Osteoblast (primary cell): Measurements from ENCODE around the gene RAPGEFL1. TPM values are rescaled to one million over a fixed set of nuclear protein-coding genes. Genes with fewer than 3 reads are reported as not detected.
"Not testable (repeated sequence)": the region's sequence is repeated elsewhere in the genome, so short reads cannot be mapped to it uniquely, and the experiment has no call there.

Experiments used
- DNase-seq: peaks from one replicate; pipeline ENCODE4 v3.0.0; 2011; ENCODE audit warnings: low spot score, mixed read lengths; ENCODE audit not compliant: insufficient read length; ENCODE audit errors: missing footprints
- H2AFZ ChIP-seq: 2 replicates; pipeline ENCODE4 v1.6.0; 2011; ENCODE audit warnings: mild to moderate bottlenecking, low read length
- H3K27ac ChIP-seq: 2 replicates; pipeline ENCODE4 v1.5.1; 2011; ENCODE audit warnings: mild to moderate bottlenecking, low read depth, low read length, moderate library complexity
- H3K27me3 ChIP-seq: 2 replicates; pipeline ENCODE4 v1.6.0; 2012; ENCODE audit warnings: mild to moderate bottlenecking, control low read depth, inconsistent platforms, low read length, moderate library complexity; ENCODE audit not compliant: insufficient read depth
- H3K36me3 ChIP-seq: 2 replicates; pipeline ENCODE4 v1.5.1; 2011; ENCODE audit warnings: mild to moderate bottlenecking, low read length, control low read depth, moderate library complexity; ENCODE audit not compliant: insufficient read depth
- H3K4me1 ChIP-seq: 2 replicates; pipeline ENCODE4 v1.5.1; 2011; ENCODE audit warnings: mild to moderate bottlenecking, low read length, control low read depth, moderate library complexity; ENCODE audit not compliant: insufficient read depth
- H3K4me2 ChIP-seq: 2 replicates; pipeline ENCODE4 v1.6.0; 2011; ENCODE audit warnings: mild to moderate bottlenecking, low read length; ENCODE audit not compliant: insufficient read depth
- H3K4me3 ChIP-seq: fragments of 200-600 bp; sonication (generic); 3 replicates; pipeline ENCODE4 v1.5.1; 2012; ENCODE audit warnings: mild to moderate bottlenecking, low read length, inconsistent platforms; ENCODE audit not compliant: insufficient read depth
- H3K79me2 ChIP-seq: 2 replicates; pipeline ENCODE4 v1.6.0; 2012; ENCODE audit warnings: mild to moderate bottlenecking, low read length, control low read depth, inconsistent platforms; ENCODE audit not compliant: insufficient read depth
- H3K9me3 ChIP-seq: 2 replicates; pipeline ENCODE4 v1.5.1; 2011; ENCODE audit warnings: low read depth, low read length, control low read depth
- H4K20me1 ChIP-seq: 2 replicates; pipeline ENCODE4 v1.6.0; 2012; ENCODE audit warnings: mild to moderate bottlenecking, low read length, control low read depth; ENCODE audit not compliant: insufficient read depth
- total RNA-seq: library from RNA; depleted of rRNA; stranded (reverse); fragments of >200 nt; gene quantifications from 2 replicates; pipeline ENCODE4 v1.2.3, GENCODE V29; 2012
- TF ChIP-seq, protein P1 (sequence below): IDR thresholded peaks from 2 replicates; pipeline ENCODE4 v1.5.1; 2011; ENCODE audit warnings: mild to moderate bottlenecking, low read depth, low read length, moderate library complexity; ENCODE audit errors: extremely low read depth

The RAPGEFL1 gene
- total RNA-seq, 1 donor: 1.4 TPM

DNA sequence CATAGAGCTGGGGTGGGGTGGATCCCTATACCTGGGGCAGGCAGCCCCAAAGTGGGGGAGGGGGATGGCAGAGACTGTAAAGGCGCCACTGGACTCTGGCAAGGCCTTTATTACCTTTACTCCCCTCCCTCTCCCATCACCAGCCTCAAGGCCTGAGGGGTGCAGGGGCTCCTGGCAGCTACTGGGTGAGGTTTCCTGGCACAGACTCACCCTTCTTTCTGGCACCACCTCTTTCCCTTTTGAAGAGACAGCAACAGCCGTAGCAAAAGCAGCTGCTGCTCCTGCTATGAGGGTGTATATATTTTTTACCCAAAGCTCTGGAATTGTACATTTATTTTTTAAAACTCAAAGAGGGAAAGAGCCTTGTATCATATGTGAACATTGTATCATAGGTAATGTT, 17.6 kb downstream of the RAPGEFL1 start:
- H3K4me2 ChIP-seq: no peak overlapping the region
- H4K20me1 ChIP-seq: no peaks in the 10 kb centered on the region
- no peaks in the 10 kb centered on the region for H3K9me3 ChIP-seq
- peaks cover 10% of the 10 kb centered on the region for H3K4me1 ChIP-seq
- no peaks in the 10 kb centered on the region for H3K27me3 ChIP-seq
- peak; percentile 63 for DNase-seq
- H3K36me3 ChIP-seq: peaks cover 5% of the 10 kb centered on the region
- TF ChIP-seq, protein P1, sequence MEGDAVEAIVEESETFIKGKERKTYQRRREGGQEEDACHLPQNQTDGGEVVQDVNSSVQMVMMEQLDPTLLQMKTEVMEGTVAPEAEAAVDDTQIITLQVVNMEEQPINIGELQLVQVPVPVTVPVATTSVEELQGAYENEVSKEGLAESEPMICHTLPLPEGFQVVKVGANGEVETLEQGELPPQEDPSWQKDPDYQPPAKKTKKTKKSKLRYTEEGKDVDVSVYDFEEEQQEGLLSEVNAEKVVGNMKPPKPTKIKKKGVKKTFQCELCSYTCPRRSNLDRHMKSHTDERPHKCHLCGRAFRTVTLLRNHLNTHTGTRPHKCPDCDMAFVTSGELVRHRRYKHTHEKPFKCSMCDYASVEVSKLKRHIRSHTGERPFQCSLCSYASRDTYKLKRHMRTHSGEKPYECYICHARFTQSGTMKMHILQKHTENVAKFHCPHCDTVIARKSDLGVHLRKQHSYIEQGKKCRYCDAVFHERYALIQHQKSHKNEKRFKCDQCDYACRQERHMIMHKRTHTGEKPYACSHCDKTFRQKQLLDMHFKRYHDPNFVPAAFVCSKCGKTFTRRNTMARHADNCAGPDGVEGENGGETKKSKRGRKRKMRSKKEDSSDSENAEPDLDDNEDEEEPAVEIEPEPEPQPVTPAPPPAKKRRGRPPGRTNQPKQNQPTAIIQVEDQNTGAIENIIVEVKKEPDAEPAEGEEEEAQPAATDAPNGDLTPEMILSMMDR: no peak
- no peak overlapping the region for H3K27ac ChIP-seq
- H3K4me3 ChIP-seq: no peak overlapping the region
- H2AFZ ChIP-seq: no peak overlapping the region
- no peaks in the 10 kb centered on the region for H3K79me2 ChIP-seq

DNA sequence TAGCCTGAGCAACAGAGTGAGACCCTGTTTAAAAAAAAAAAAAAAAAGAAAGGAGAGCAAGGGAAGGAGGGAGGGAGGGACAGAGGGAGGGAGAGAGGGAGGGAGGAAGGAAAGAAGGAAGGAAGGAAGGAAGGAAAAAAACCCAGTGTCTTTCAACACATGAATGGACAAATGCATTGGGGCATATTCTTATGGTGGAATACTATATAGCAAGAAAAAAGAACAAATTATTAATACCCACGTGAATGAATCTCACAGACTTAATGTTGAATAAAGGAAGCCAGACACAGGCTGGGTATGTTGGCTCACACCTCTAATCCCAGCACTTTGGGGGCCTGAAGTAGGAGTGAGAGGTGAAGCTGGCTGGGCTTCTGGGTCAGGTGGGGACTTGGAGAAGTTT, 20.3 kb downstream of the RAPGEFL1 start:
- TF ChIP-seq, protein P1: no peak
- Histone ChIP-seq H4K20me1 (no peaks in the 10 kb centered on the region), H3K27ac (no peak overlapping the region), H3K4me3 (no peak overlapping the region), H3K4me2 (no peak overlapping the region), H3K79me2 (no peaks in the 10 kb centered on the region), H2AFZ (no peak overlapping the region), H3K36me3 (peaks cover 5% of the 10 kb centered on the region), H3K27me3 (no peaks in the 10 kb centered on the region), H3K4me1 (no peaks in the 10 kb centered on the region), H3K9me3 (no peaks in the 10 kb centered on the region)
- no peak for DNase-seq

DNA sequence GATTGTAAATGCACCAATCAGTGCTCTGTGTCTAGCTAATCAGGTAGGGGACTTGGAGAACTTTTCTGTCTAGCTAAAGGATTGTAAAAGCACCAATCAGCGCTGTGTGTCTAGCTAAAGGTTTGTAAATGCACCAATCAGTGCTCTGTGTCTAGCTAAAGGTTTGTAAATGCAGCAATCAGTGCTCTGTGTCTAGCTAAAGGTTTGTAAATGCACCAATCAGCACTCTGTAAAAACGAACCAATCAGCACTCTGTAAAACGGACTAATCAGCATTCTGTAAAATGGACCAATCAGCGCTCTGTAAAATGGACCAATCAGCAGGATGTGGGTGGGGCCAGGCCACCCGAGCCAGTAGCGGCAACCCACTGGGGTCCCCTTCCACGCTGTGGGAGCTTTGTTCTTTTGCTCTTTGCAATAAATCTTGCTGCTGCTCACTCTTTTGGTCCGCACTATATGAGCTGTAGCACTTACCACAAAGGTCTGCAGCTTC, 20.7 kb downstream of the RAPGEFL1 start:
- not testable (repeated sequence) for H3K9me3 ChIP-seq

DNA sequence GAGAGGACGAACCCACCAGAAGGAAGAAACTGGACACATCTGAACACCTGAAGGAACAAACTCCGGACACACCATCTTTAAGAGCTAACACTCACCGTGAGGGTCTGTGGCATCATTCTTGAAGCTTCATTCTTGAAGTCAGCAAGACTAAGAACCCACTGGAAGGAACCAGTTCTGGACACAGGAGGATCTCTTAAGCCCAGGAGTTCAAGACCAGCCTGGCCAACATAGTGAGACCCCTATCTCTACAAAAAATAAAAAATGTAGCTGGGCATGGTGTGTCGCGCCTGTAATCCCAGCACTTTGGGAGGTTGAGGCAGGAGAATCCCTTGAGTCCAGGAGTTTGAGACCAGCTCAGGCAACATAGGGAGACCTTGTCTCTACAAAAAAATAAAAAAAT, 21.3 kb downstream of the RAPGEFL1 start:
- Histone ChIP-seq H3K79me2 (no peaks in the 10 kb centered on the region), H3K9me3 (no peaks in the 10 kb centered on the region), H3K36me3 (peaks cover 3% of the 10 kb centered on the region), H3K4me2 (no peak overlapping the region), H3K27me3 (no peaks in the 10 kb centered on the region), H2AFZ (no peak overlapping the region), H3K4me3 (no peak overlapping the region), H3K4me1 (no peaks in the 10 kb centered on the region), H3K27ac (no peak overlapping the region), H4K20me1 (no peaks in the 10 kb centered on the region)
- no peak for DNase-seq
- TF ChIP-seq, protein P1: no peak

More for the DNA sequence above, 20.7 kb downstream of the RAPGEFL1 start:
- H3K27me3 ChIP-seq, H2AFZ ChIP-seq, H3K4me2 ChIP-seq, DNase-seq, H3K4me1 ChIP-seq, H4K20me1 ChIP-seq, H3K4me3 ChIP-seq, H3K27ac ChIP-seq, H3K36me3 ChIP-seq, H3K79me2 ChIP-seq: not testable (repeated sequence)

DNA sequence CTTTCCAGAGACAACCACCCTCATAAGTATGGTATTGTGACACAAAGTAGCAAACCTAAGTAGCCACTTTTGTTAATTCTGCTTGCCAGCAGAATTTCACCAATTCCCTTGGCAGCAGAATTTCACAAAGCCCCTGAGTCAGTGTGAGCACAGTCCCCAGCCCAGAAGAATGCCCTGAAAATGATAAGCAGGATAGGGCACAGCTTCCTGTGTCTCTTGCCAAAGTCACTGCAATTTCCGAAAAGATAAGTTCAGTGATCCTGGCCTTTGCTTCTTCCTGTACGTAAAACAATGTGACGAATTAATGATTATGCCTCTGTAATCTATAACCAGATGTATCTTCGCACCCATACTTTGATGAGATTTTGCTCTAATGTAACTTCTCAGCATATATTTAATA, 25.9 kb downstream of the RAPGEFL1 start:
- H3K4me3 ChIP-seq: no peak overlapping the region
- no peaks in the 10 kb centered on the region for H3K9me3 ChIP-seq
- H3K79me2 ChIP-seq: no peaks in the 10 kb centered on the region
- H3K4me1 ChIP-seq: no peaks in the 10 kb centered on the region
- H3K4me2 ChIP-seq: no peak overlapping the region
- TF ChIP-seq, protein P1: no peak
- no peak for DNase-seq
- H3K27ac ChIP-seq: no peak overlapping the region
- H4K20me1 ChIP-seq: no peaks in the 10 kb centered on the region
- H2AFZ ChIP-seq: no peak overlapping the region
- H3K36me3 ChIP-seq: no peaks in the 10 kb centered on the region
- H3K27me3 ChIP-seq: no peaks in the 10 kb centered on the region

DNA sequence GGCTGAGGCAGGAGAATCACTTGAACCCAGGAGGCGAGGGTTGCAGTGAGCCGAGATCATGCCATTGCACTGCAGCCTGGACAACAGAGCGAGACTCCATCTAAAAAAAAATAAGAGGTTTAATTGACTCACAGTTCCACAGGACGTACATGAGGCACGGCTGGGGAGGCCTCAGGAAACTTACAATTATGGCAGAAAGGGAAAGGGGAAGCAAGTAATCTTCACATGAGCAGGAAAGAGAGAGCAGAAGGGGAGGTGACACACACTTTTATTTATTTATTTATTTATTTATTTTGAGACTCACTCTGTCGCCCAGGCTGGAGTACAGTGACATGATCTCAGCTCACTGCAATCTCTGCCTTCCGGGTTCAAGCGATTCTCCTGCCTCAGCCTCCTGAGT, 28.9 kb downstream of the RAPGEFL1 start:
- H3K27ac ChIP-seq, DNase-seq, H3K9me3 ChIP-seq, H3K27me3 ChIP-seq, H4K20me1 ChIP-seq, H2AFZ ChIP-seq, H3K4me2 ChIP-seq, H3K79me2 ChIP-seq, H3K36me3 ChIP-seq, H3K4me3 ChIP-seq: not testable (repeated sequence)
- H3K4me1 ChIP-seq: peaks cover 14% of the 10 kb centered on the region
